Right renal cortex interstitium (tissue), 3 donors: ENCODE data around the gene NANOS1. TPM values are rescaled to one million over a fixed set of nuclear protein-coding genes. Genes with fewer than 3 reads are reported as not detected.

ENCODE experiments used
- DNase-seq, 3 donors: peaks; one replicate each; pipeline ENCODE4 v3.0.0-alpha.2; 2013; ENCODE audit warnings: low read depth in 3 of 3, low spot score in 2 of 3
- polyA plus RNA-seq, 3 donors: library from polyadenylated mRNA; unstranded; fragments of 120-200 nt; gene quantifications; one replicate each; pipeline ENCODE4 v1.2.1, GENCODE V29; 2013; ENCODE audit not compliant: insufficient read length in 3 of 3

NANOS1 gene
- polyA plus RNA-seq, 3 donors = 3.4 to 4.5 (median 3.5) TPM

- DNase-seq = no peak
Observed at GRCh38 chr10:119055472-119055871, 26.0 kb downstream of the NANOS1 start.

- DNase-seq = no peak
Observed at GRCh38 chr10:119058010-119058409, 28.5 kb downstream of the NANOS1 start.

GRCh38 chr10:119059557-119059956 is 30.0 kb downstream of the NANOS1 start:
- DNase-seq = no peak

GRCh38 chr10:119060107-119060506 is 30.6 kb downstream of the NANOS1 start:
- DNase-seq = no peak

- DNase-seq = no peak
Observed at GRCh38 chr10:119061352-119061751, 31.8 kb downstream of the NANOS1 start.

DNA sequence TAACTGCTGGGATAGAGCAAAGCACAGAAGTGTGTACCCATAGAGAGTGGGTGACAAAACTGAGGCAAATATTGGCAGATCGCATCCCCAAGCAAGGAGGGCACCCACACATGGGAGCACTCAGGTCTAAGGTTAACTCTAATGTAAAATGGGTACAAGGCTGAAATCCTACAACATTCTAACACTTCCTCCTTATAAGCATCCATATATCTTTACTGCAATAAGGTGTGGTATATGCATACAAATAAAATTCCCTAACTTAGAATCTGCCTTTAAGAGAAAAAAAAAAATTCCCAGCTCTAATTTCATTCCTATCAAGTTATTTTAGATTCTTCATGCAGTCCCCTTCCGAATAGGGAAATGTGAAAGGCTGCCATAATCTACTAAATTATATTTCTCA is 32.4 kb downstream of the NANOS1 start:
- DNase-seq = no peak

DNA sequence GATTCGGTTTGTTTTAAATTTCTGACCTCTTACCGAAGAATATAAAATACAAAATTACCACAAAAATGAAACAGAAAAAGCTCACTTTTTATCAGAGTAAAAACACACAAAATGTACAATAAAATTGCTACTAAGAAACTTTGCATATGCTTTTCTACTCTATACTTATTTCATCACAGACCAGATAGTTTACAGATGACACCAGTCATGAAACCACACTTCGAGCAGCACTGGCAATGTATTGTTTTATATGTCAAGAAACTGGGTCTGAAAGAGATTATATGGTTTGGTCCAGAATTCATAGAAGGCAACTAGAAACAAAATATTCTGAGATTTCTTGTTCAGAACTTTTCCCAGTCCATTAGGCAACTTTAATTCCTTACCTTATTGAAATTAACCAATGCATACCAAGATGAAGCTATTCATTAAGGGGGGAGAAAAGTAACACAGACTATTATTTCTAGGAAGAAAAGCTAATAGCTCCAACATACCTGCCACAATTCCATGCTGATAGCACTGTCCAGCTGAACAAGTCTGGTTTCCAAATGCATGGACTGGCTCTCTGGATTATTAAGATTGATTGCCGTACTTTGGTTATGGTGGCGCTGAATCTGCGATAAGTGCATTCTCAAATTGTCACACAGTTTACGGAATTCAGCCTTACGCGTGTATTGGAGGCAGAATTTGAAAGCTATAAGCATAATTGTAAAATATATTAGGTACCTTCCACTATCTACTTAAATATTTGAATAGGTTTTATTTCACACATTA is 41.1 kb downstream of the NANOS1 start:
- DNase-seq = no peak

DNA sequence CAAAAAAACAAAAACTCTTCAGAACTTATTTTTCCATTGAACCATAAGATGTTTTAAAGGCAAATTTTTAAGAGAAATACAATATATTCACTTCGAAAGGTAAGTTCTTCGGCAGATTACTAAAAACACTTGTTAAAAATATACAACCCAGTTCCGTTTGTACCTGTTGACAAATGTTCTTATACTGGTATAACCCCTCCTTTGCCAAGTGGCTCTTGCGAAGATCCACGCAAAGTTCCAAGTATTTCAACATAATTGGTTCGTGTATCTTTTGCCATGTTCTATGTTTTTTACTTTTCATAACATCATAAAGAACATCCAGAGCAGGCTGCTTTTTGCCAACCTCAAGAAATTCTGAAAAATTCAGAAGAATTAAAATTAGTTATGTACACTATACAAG is 44.1 kb downstream of the NANOS1 start:
- no peak for DNase-seq

GRCh38 chr10:119078422-119079179 is 49.1 kb downstream of the NANOS1 start:
- DNase-seq = no peak

- peak; percentile 25 to 63 (median 60) for DNase-seq
Observed at GRCh38 chr10:119079599-119080520, 50.3 kb downstream of the NANOS1 start.

GRCh38 chr10:119080521-119081259 is 51.2 kb downstream of the NANOS1 start, which contains the start of gene EIF3A:
Gene EIF3A (minus strand): TSS chr10:119080817. CDS start chr10:119080676, 141 bp downstream.
- DNase-seq = peak; percentile 88 to 89 (median 89)

Other genes starting within 250 kb of the NANOS1 start
- gene EIF3A, start 51.1 kb downstream of the NANOS1 start, polyA plus RNA-seq = 100 to 1,000 TPM; 195 to 208 (median 199) TPM
- 10 to 100 TPM; 60.3 to 62.1 (median 61.6) TPM for gene DENND10, start 74.4 kb downstream of the NANOS1 start, polyA plus RNA-seq
- 10 to 100 TPM; 24.2 to 32.0 (median 31.6) TPM for gene SFXN4, start 136.0 kb downstream of the NANOS1 start, polyA plus RNA-seq
- 100 to 1,000 TPM; 293 to 330 (median 294) TPM for gene PRDX3, start 149.1 kb downstream of the NANOS1 start, polyA plus RNA-seq
- gene GRK5, start 177.9 kb downstream of the NANOS1 start, polyA plus RNA-seq = 10 to 100 TPM; 15.5 to 18.3 (median 15.8) TPM